Activated CD8-positive, alpha-beta T cell treated with anti-CD3 and anti-CD28 coated beads for 36 hours (primary cell): Measurements from ENCODE around the gene VWA3B. TPM values are rescaled to one million over a fixed set of nuclear protein-coding genes. Genes with fewer than 3 reads are reported as not detected.

Experiments used
- ATAC-seq: fragments of 200-7000 bp; cut with Tn5 transposase; one replicate; pipeline ENCODE4 v1.10.0; 2021; ENCODE audit warnings: mild to moderate bottlenecking, moderate library complexity
- CTCF ChIA-PET: fragments of 350-600 bp; sonication (Branson Sonifier 250); formaldehyde crosslinking; loops from one replicate; lab custom pipeline; 2021; ENCODE audit warnings: antibody characterized with exemption; lab: Charles Lee
- POLR2A ChIA-PET: fragments of 350-600 bp; sonication (Branson Sonifier 250); formaldehyde crosslinking; loops from one replicate; lab custom pipeline; 2021; ENCODE audit warnings: antibody characterized with exemption; lab: Charles Lee
- DNase-seq: peaks from one replicate; pipeline ENCODE4 v3.0.0-alpha.2; 2020
- H3K27ac Mint-ChIP-seq: one replicate; pipeline ENCODE4 v1.8.0; 2021; ENCODE audit warnings: mild to moderate bottlenecking, mixed read lengths
- H3K27me3 Mint-ChIP-seq: one replicate; pipeline ENCODE4 v1.8.0; 2021; ENCODE audit warnings: mixed read lengths
- H3K36me3 Mint-ChIP-seq: one replicate; pipeline ENCODE4 v1.8.0; 2021; ENCODE audit warnings: low read depth, mixed read lengths
- H3K4me1 Mint-ChIP-seq: one replicate; pipeline ENCODE4 v1.8.0; 2021; ENCODE audit warnings: low read depth, mixed read lengths
- H3K4me3 Mint-ChIP-seq: one replicate; pipeline ENCODE4 v1.8.0; 2021; ENCODE audit warnings: mild to moderate bottlenecking, moderate library complexity, mixed read lengths
- H3K9me3 Mint-ChIP-seq: one replicate; pipeline ENCODE4 v1.8.0; 2021; ENCODE audit warnings: mixed read lengths
- intact Hi-C: fragments of 100-400 bp; cut with micrococcal nuclease; formaldehyde crosslinking; loops from one replicate; pipeline ENCODE4 v1.10.0; 2022
- total RNA-seq, 2 experiments: library from RNA; stranded (reverse); gene quantifications; one replicate each; pipeline ENCODE4 v1.2.3, GENCODE V29; 2021
- TF ChIP-seq, protein P1 (sequence below): fragments of 200-600 bp; IDR thresholded peaks from one replicate; pipeline ENCODE4 v1.8.0; 2022; ENCODE audit warnings: antibody characterized with exemption, mild to moderate bottlenecking

The VWA3B gene
- total RNA-seq, 2 experiments from 2014 or later: not detected

DNA sequence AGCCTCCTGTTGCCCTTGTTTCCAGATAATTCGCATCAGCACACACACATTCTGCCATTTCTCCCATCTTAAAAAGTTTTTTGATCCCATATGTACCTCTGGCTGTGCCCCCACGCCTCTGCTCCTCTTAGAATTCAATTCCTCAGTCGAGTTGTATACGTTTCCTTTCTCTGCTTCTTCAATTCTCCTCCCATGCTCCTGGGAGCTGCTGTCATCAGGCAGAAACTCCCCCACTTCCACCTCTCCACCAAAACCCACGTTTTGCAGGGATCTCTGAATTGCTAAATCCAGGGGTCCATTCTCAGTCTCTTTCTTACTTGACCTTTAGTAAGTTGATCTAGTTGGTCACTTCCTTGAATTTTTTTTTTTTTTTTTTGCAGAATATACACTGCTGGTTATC is 98.8 kb downstream of the VWA3B start:
- DNase-seq (no peak), ATAC-seq (no peak)
- ChIA-PET POLR2A (no interaction called here), CTCF (no interaction called here)
- intact Hi-C loops: loop anchor here (10.0 kb wide), 1 partner anchor 381 kb away; no protein-coding TSS in a partner anchor
- Mint-ChIP-seq H3K27me3 (peaks cover 5% of the 10 kb centered on the region), H3K9me3 (no peaks in the 10 kb centered on the region), H3K36me3 (no peaks in the 10 kb centered on the region), H3K4me3 (no peak overlapping the region), H3K4me1 (no peaks in the 10 kb centered on the region), H3K27ac (no peak overlapping the region)
- TF ChIP-seq, protein P1, sequence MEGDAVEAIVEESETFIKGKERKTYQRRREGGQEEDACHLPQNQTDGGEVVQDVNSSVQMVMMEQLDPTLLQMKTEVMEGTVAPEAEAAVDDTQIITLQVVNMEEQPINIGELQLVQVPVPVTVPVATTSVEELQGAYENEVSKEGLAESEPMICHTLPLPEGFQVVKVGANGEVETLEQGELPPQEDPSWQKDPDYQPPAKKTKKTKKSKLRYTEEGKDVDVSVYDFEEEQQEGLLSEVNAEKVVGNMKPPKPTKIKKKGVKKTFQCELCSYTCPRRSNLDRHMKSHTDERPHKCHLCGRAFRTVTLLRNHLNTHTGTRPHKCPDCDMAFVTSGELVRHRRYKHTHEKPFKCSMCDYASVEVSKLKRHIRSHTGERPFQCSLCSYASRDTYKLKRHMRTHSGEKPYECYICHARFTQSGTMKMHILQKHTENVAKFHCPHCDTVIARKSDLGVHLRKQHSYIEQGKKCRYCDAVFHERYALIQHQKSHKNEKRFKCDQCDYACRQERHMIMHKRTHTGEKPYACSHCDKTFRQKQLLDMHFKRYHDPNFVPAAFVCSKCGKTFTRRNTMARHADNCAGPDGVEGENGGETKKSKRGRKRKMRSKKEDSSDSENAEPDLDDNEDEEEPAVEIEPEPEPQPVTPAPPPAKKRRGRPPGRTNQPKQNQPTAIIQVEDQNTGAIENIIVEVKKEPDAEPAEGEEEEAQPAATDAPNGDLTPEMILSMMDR: no peak

DNA sequence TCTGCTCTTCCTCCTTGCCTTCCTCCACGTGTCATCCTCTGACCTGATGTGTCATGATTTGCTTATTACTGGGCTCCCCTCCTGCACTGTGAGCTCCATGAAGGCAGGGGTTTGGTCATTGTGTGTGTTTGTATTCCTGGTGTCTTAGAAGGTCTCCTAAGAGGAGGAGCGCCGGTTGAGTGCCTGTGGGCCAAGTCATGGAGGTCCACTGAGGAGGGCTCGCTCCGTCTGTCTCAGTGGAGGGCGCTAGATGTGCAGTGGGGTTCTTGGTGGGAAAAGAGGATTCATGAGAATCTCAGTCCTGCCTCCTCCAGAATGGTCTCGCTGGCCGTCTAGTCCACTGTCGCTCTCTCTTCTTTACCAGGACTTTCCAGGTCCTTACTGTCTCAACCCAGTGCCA is 100.2 kb downstream of the VWA3B start:
- Mint-ChIP-seq H3K9me3 (no peaks in the 10 kb centered on the region), H3K36me3 (no peaks in the 10 kb centered on the region), H3K4me3 (no peak overlapping the region), H3K4me1 (no peaks in the 10 kb centered on the region), H3K27me3 (no peaks in the 10 kb centered on the region), H3K27ac (no peak overlapping the region)
- intact Hi-C loops: loop anchor here (10.0 kb wide), 1 partner anchor 382 kb away; no protein-coding TSS in a partner anchor
- ATAC-seq: no peak
- DNase-seq: no peak
- ChIA-PET CTCF (interaction anchor here (1.0 to 3.5 kb wide), 2 partner anchors 149 to 381 kb away, joined by 3 to 11 read pairs; no protein-coding TSS in a partner anchor), POLR2A (no interaction called here)
- TF ChIP-seq, protein P1: no peak

DNA sequence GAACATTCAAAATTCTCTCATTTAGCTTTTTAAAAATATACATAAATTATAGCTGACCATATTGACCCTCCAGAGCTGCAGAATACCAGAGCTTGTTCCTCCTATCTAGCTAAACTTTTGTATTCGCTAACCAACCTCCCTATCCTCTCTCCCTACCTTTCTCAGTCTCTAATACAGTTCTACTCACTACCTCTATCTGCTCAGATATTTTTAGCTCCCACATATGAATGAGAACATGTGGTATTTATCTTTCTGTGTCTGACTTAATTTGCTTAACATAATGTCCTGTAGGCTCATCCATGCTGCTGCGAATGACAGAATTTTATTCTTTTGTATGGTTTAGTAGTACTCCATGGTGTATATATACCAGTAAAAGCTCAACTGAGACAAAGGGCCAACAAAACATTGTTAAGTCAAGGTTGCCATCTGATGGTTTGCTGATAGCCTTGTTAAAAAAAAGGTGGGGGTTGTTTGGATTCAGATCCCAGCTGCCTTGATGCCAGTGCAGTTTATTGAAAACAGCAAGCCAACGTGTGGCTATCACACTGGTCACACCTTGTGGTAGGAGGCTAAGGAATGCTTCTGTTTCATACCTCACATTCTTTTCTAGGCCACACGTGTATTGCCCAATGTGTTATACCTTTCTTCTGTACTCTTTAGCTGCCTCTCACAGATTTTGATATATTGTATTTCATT is 101.5 kb downstream of the VWA3B start:
- Mint-ChIP-seq H3K27ac (no peak overlapping the region), H3K27me3 (peaks cover 5% of the 10 kb centered on the region), H3K9me3 (no peaks in the 10 kb centered on the region), H3K4me1 (no peaks in the 10 kb centered on the region), H3K4me3 (no peak overlapping the region), H3K36me3 (no peaks in the 10 kb centered on the region)
- TF ChIP-seq, protein P1: no peak
- DNase-seq (no peak), ATAC-seq (no peak)
- ChIA-PET CTCF (interaction anchor here (1.2 to 3.5 kb wide), 2 partner anchors 15 to 382 kb away, joined by 3 to 11 read pairs; no protein-coding TSS in a partner anchor), POLR2A (no interaction called here)
- intact Hi-C loops: loop anchor here (10.0 kb wide), 1 partner anchor 384 kb away; no protein-coding TSS in a partner anchor

DNA sequence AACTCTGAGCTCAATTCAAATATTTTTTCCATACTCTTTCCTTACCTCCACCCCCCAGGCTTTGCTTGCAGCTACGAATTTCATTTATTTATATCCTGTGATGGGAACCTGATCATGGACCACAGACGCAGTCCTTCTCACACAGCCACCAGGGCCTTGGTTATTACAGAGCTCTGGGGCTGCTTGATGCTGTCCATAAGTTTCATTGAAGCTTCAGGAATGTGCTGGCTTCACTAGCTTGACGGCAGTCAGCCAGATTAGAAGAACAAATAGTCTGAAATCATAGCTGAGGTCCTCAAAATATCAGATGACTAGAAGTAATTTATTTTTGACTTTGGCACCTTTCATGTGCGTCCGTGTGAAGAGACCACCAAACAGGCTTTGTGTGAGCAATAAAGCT is 104.9 kb downstream of the VWA3B start:
- H3K27me3 Mint-ChIP-seq: peaks cover 9% of the 10 kb centered on the region
- H3K4me3 Mint-ChIP-seq: no peak overlapping the region
- CTCF ChIA-PET: no interaction called here
- POLR2A ChIA-PET: no interaction called here
- no peak for ATAC-seq
- no peak overlapping the region for H3K27ac Mint-ChIP-seq
- no peak for DNase-seq
- no peaks in the 10 kb centered on the region for H3K9me3 Mint-ChIP-seq
- TF ChIP-seq, protein P1: no peak
- H3K36me3 Mint-ChIP-seq: no peaks in the 10 kb centered on the region
- no peaks in the 10 kb centered on the region for H3K4me1 Mint-ChIP-seq
- intact Hi-C loops: no loop called here

- Mint-ChIP-seq H3K36me3 (no peaks in the 10 kb centered on the region), H3K27me3 (peaks cover 14% of the 10 kb centered on the region), H3K27ac (no peak overlapping the region), H3K9me3 (no peaks in the 10 kb centered on the region), H3K4me1 (peaks cover 3% of the 10 kb centered on the region), H3K4me3 (no peak overlapping the region)
- ChIA-PET CTCF (no interaction called here), POLR2A (no interaction called here)
- no peak for ATAC-seq
- intact Hi-C loops: no loop called here
- no peak for DNase-seq
- TF ChIP-seq, protein P1: no peak
Observed at GRCh38 chr2:98201576-98201975, 114.6 kb downstream of the VWA3B start.
